ENCODE measurements around the gene NXPH1.

GRCh38 chr7:8435095-8435494, 1.7 kb downstream of the NXPH1 start:
- TF ChIP-seq CTCF (IDR thresholded peaks at IDR 0.05) (no peak), EZH2 (IDR thresholded peaks at IDR 0.05) (peak; percentile 96)
